Measurements from ENCODE around the gene PTER.

DNA sequence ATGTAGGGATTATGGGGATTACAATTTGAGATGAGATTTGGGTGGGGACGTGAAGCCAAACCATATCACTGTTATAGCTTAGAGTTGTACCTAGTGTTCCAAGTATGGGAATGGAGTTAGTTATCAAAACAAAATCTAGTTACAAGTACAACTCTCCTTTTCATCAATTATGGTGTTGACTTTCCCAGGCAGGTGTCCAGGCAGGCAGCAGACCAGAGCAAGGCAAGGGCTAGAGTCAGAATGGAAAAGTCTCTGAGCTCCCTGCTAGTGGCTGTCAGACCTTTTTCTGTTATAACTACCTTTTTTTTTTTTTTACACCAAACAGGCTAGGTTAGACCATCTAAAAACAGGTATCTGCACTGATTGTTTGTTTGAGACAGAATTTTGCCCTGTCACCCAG lies 29.2 kb downstream of the PTER start:
- TF ChIP-seq POLR2AphosphoS5 (IDR thresholded peaks at IDR 0.05; ENCODE audit: low read depth) (no peak), REST (IDR thresholded peaks at IDR 0.05; ENCODE audit: insufficient replicate concordance, low read depth) (no peak), GABPA (IDR thresholded peaks at IDR 0.05; ENCODE audit: low read depth) (no peak), SPI1 (IDR thresholded peaks at IDR 0.05; ENCODE audit: borderline replicate concordance, low read depth) (no peak)
- TF ChIP-seq, protein P1, sequence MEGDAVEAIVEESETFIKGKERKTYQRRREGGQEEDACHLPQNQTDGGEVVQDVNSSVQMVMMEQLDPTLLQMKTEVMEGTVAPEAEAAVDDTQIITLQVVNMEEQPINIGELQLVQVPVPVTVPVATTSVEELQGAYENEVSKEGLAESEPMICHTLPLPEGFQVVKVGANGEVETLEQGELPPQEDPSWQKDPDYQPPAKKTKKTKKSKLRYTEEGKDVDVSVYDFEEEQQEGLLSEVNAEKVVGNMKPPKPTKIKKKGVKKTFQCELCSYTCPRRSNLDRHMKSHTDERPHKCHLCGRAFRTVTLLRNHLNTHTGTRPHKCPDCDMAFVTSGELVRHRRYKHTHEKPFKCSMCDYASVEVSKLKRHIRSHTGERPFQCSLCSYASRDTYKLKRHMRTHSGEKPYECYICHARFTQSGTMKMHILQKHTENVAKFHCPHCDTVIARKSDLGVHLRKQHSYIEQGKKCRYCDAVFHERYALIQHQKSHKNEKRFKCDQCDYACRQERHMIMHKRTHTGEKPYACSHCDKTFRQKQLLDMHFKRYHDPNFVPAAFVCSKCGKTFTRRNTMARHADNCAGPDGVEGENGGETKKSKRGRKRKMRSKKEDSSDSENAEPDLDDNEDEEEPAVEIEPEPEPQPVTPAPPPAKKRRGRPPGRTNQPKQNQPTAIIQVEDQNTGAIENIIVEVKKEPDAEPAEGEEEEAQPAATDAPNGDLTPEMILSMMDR (IDR thresholded peaks at IDR 0.05; ENCODE audit: insufficient read depth, low read length) = no peak
